HG03139 (cell line): ENCODE data around the gene DNM3.

Experiments
- ATAC-seq: cut with Tn5 transposase; IDR thresholded peaks from one replicate; pipeline ENCODE4 v1.9.1; 2021; ENCODE audit not compliant: unreplicated experiment

Gene DNM3

GRCh38 chr1:171868217-171868803 lies 27.0 kb downstream of the DNM3 start:
- ATAC-seq, result no peak

- ATAC-seq, result no peak
Measured at GRCh38 chr1:171869097-171869496, 27.8 kb downstream of the DNM3 start.

GRCh38 chr1:171871848-171872247 lies 30.6 kb downstream of the DNM3 start:
- ATAC-seq, result no peak

- no peak for ATAC-seq
Measured at GRCh38 chr1:171872430-171872829, 31.1 kb downstream of the DNM3 start.

GRCh38 chr1:171873664-171874063 lies 32.4 kb downstream of the DNM3 start:
- ATAC-seq, result no peak

GRCh38 chr1:171877701-171878100 lies 36.4 kb downstream of the DNM3 start:
- ATAC-seq, result no peak

- ATAC-seq, result no peak
Measured at GRCh38 chr1:171879556-171879955, 38.3 kb downstream of the DNM3 start.

GRCh38 chr1:171881442-171881841 lies 40.1 kb downstream of the DNM3 start:
- no peak for ATAC-seq

- no peak for ATAC-seq
Measured at GRCh38 chr1:171883849-171884248, 42.6 kb downstream of the DNM3 start.

- no peak for ATAC-seq
Measured at GRCh38 chr1:171884475-171884874, 43.2 kb downstream of the DNM3 start.

GRCh38 chr1:171890131-171890530 lies 48.8 kb downstream of the DNM3 start:
- ATAC-seq, result no peak

GRCh38 chr1:171896936-171897703 lies 55.8 kb downstream of the DNM3 start:
- no peak for ATAC-seq

- no peak for ATAC-seq
Measured at GRCh38 chr1:171898941-171899340, 57.6 kb downstream of the DNM3 start.

GRCh38 chr1:171899838-171900237 lies 58.5 kb downstream of the DNM3 start:
- no peak for ATAC-seq

- ATAC-seq, result no peak
Measured at GRCh38 chr1:171901245-171901644, 59.9 kb downstream of the DNM3 start.

GRCh38 chr1:171902527-171902926 lies 61.2 kb downstream of the DNM3 start:
- no peak for ATAC-seq

- ATAC-seq, result no peak
Measured at GRCh38 chr1:171904778-171905450, 63.6 kb downstream of the DNM3 start.

GRCh38 chr1:171909711-171910110 lies 68.4 kb downstream of the DNM3 start:
- ATAC-seq, result no peak

- ATAC-seq, result no peak
Measured at GRCh38 chr1:171910786-171911185, 69.5 kb downstream of the DNM3 start.

GRCh38 chr1:171911506-171911905 lies 70.2 kb downstream of the DNM3 start:
- no peak for ATAC-seq

- ATAC-seq, result no peak
Measured at GRCh38 chr1:171912509-171913175, 71.3 kb downstream of the DNM3 start.

- no peak for ATAC-seq
Measured at GRCh38 chr1:171913385-171913784, 72.1 kb downstream of the DNM3 start.
